GM13976 (cell line): Measurements from ENCODE around the gene BCL2L1.

Experiments
- DNase-seq: peaks from one replicate; pipeline ENCODE4 v3.0.0; 2012; ENCODE audit warnings: low spot score
- in situ Hi-C: fragments of 300-500 bp; cut with MboI; formaldehyde crosslinking; loops from one replicate; pipeline ENCODE4 v1.12.0; 2022; ENCODE audit warnings: low sequenced_read_pairs, mixed read lengths, inconsistent platforms; ENCODE audit not compliant: unreplicated experiment
- TF ChIP-seq, protein P1 (sequence below): IDR thresholded peaks from 2 replicates; pipeline ENCODE4 v1.5.1; 2012; ENCODE audit warnings: borderline replicate concordance, mild to moderate bottlenecking; ENCODE audit not compliant: insufficient read depth; ENCODE audit errors: extremely low read depth, missing control alignments, control extremely low read depth

Gene BCL2L1

DNA sequence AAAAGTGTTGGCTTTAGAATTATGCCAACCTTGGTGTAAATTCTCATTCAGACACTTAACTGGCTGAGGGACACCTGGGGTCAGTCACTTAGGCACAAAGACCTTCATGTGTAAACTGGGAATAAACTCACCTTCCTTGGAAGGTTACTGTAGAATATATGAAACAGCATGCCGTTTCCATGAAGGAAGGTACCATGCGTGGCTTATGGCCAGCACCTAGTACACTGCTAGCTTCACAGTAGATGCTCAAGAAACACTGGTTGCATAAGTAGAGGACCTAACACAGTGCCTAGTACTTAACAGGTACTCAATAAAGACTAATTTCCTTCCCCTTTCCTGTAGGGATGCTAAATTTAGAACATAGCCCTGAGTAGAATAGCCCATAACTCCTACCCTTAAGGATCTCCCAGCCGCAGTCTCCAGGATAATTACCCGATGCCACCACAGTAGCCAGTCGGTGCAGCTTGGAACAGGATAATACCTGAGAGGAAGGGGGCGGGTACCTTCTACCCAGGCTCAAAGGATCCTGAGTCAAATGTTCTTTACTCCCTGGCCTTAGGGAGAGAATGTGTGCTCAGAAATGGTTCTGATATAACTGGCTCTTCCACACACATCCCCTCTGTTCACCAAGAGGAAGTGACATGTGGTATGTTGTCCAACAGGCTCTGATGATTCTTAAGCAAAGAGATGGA, 3.6 kb downstream of the BCL2L1 start:
- in situ Hi-C loops: no loop called here
- TF ChIP-seq, protein P1, sequence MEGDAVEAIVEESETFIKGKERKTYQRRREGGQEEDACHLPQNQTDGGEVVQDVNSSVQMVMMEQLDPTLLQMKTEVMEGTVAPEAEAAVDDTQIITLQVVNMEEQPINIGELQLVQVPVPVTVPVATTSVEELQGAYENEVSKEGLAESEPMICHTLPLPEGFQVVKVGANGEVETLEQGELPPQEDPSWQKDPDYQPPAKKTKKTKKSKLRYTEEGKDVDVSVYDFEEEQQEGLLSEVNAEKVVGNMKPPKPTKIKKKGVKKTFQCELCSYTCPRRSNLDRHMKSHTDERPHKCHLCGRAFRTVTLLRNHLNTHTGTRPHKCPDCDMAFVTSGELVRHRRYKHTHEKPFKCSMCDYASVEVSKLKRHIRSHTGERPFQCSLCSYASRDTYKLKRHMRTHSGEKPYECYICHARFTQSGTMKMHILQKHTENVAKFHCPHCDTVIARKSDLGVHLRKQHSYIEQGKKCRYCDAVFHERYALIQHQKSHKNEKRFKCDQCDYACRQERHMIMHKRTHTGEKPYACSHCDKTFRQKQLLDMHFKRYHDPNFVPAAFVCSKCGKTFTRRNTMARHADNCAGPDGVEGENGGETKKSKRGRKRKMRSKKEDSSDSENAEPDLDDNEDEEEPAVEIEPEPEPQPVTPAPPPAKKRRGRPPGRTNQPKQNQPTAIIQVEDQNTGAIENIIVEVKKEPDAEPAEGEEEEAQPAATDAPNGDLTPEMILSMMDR: no peak

DNA sequence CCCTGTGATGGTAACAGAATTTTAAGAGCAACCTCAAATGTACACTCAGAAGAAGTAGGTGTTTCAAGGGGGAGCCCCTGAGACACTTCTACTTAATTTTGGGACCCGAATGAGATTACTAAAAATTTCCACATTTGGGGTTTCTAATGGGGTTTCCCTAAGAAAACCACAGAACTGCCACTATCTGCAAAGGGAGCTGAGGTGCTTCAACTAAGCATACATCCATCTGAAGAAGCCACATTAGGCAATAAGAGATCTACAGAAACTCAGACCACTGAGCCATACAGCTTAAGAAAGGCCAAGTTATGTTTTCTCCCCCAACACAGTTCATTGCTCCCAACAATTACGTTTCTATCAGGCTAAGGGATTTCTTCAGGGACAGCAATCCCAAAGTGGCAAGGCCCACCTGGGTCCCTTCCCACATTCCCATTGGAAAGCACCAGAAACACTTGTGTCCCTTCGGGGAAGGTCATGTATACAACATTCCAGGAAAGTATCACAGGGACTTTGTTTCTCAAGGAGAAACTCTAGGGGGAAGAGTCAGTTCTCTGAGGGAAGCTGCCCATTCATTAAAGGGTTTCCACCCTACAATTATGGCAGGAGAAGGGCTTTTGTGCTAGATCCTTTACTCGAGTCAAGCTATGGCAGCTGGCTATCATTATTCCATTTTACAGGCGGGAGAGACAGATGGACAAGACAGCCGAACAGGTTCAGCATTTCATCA, 5.0 kb downstream of the BCL2L1 start:
- peak; percentile 79 for DNase-seq
- in situ Hi-C loops: no loop called here
- TF ChIP-seq, protein P1: no peak

More for the DNA sequence above, 3.6 kb downstream of the BCL2L1 start:
- no peak for DNase-seq

DNA sequence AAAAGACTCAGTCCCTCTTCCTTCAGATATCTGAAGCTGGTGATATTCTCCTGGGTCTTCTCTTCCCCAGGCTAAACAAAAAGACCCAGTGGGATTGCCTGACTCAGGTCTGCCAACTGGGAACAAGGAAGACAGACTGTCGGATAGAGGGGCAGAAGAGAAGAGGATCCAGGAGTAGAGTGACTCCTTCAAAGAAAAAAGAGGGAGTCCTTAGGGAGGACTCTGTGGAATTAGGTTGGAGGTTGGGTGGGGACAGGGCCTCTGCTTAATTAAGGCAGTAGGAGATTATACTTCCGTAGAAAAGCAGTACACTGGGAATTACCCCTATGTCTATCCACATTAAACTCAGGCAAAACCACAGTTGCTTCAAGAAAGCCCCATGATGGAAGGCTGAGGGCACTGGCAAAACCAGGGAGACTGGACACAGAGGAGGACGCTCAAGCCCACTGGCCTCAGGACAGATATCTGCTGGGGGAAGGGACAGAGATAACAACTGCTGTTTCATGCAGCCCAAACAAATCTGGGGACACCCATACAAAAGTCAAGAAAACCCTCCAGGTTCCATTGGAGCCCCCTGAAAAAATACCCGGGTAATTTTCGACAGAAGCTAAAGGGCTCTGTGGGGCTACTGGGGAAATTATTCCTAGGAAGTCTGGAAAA, 5.7 kb downstream of the BCL2L1 start:
- TF ChIP-seq, protein P1: no peak
- DNase-seq: no peak
- in situ Hi-C loops: no loop called here

DNA sequence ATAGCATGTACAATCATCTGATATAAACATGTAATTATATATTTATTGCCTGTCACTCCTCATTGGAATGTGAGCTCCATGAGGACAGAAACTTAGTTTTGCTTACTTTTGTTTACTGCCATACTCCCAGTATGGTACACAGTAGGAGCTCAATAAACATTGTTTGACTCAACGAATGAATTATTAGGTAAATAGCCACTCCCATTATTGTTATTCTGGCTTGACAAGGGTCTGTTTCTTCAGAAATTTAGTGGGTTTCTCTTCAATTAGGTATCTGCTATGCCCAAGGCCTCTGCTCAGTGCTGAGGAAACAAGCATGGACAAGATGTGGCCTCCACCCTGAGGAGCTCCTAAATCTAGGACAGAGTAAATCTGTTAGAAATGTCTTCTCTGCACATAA, 6.3 kb downstream of the BCL2L1 start:
- TF ChIP-seq, protein P1: no peak
- no peak for DNase-seq
- in situ Hi-C loops: no loop called here

DNA sequence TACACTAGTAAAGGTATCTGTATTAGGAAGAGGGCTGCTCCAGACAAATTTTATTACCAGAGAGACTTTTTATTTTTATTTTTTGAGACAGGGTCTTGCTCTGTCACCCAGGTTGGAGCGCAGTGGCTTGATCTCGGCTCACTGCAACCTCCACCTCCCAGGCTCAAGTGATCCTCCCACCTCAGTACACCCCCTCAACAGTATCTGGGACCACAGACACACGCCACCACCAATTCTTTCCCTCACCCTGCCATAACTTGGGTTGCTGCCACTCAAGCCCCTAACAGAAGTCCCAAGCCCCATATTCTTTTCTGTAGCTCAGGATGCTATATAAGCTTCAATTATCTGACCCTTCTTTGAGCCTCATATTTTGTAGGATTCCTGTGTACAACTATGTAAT, 6.9 kb downstream of the BCL2L1 start:
- TF ChIP-seq, protein P1: no peak
- DNase-seq: no peak
- in situ Hi-C loops: no loop called here

DNA sequence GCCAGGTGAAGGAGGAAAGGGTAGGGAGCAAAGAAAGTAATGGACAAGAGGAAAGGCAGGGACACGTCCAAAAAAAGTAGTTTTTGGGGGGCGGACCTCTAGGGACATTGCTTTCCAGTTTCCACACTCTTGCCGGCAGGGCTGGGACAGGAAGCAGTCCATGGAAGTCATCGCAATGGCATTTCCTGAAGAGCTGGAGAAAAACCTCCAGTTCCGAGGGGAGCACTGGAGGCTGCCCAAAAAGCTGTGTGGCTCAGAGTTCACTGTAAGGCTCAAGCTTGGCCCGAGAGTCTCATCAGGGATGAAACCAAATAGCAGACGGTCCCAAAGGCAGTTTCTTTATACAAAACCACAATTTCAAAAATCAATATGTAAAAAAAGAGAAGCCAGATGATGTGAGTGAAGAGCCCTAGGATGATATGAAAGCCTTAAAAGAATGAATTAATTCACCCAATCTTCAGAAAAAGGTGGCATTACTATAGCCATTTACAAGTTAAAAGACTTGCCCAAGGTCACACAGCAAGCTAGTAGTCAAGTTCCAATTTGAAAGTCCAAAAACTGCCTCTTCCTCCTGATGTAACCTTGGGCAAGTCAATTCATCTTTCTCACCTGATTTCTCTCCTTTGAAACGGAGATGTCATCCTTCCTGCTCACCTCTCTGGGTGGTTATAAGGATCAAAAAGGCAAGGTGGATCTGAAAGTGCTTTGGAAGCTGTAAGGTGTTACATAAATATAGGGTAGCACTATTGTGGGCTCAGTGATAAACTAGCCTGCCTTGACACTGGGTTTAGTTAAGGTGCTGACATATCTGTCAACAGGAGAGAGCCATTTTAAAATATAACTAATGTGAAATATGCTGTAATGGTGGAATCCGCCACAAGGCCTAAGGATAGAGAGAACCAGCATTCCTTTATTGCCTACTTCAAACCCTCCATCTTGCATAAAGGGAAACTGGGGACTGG, 9.1 kb downstream of the BCL2L1 start:
- in situ Hi-C loops: no loop called here
- no peak for DNase-seq
- TF ChIP-seq, protein P1: no peak
